Liver (tissue), 3 donors: ENCODE measurements around the gene PWWP2A.

Source experiments
- GABPA ChIP-seq, 2 donors: IDR thresholded peaks in 1 of 2; conservative IDR thresholded peaks in 1 of 2; 2 replicates each; pipeline ENCODE4 v1.6.1; 2016; ENCODE audit warnings: antibody characterized with exemption in 2 of 2, mild to moderate bottlenecking in 1 of 2, moderate library complexity in 1 of 2
- HNF4A ChIP-seq, 2 donors: conservative IDR thresholded peaks; 2 replicates each; pipeline ENCODE4 v1.6.1; 2016; ENCODE audit warnings: antibody characterized with exemption in 2 of 2, mild to moderate bottlenecking in 2 of 2
- JUND ChIP-seq, 2 donors: IDR thresholded peaks; 2 replicates each; pipeline ENCODE4 v1.6.1; 2016; ENCODE audit warnings: antibody characterized with exemption in 2 of 2
- MAX ChIP-seq: IDR thresholded peaks from 2 replicates; pipeline ENCODE4 v1.6.1; 2016; ENCODE audit warnings: antibody characterized with exemption
- NR2F2 ChIP-seq: IDR thresholded peaks from 2 replicates; pipeline ENCODE4 v1.6.1; 2016; ENCODE audit warnings: antibody characterized with exemption
- RAD21 ChIP-seq, 2 donors: IDR thresholded peaks; 2 replicates each; pipeline ENCODE4 v1.6.1; 2016; ENCODE audit warnings: antibody characterized with exemption in 2 of 2, mild to moderate bottlenecking in 2 of 2
- RXRA ChIP-seq, 2 donors: IDR thresholded peaks; 2 replicates each; pipeline ENCODE4 v1.6.1; 2017 to 2018; ENCODE audit warnings: antibody characterized with exemption in 2 of 2, mild to moderate bottlenecking in 1 of 2
- SP1 ChIP-seq: IDR thresholded peaks from 2 replicates; pipeline ENCODE4 v1.6.1; 2018; ENCODE audit warnings: antibody characterized with exemption, mild to moderate bottlenecking
- TAF1 ChIP-seq: conservative IDR thresholded peaks from 2 replicates; pipeline ENCODE4 v1.6.1; 2016; ENCODE audit warnings: antibody characterized with exemption, mild to moderate bottlenecking
- YY1 ChIP-seq: IDR thresholded peaks from 2 replicates; pipeline ENCODE4 v1.6.1; 2016; ENCODE audit warnings: antibody characterized with exemption, mild to moderate bottlenecking
- TF ChIP-seq, protein P1 (sequence below): fragments of 150-350 bp; IDR thresholded peaks from 2 replicates; pipeline ENCODE4 v1.5.1; 2017; ENCODE audit warnings: improper control_type of control experiment, low read depth, low read length; ENCODE audit not compliant: missing input control
- TF ChIP-seq, protein P2 (sequence below): IDR thresholded peaks from 2 replicates; pipeline ENCODE4 v1.6.1; 2016; ENCODE audit warnings: antibody characterized with exemption
- TF ChIP-seq, protein P3 (sequence below): IDR thresholded peaks from 2 replicates; pipeline ENCODE4 v1.6.1; 2016; ENCODE audit warnings: antibody characterized with exemption, mild to moderate bottlenecking
- donor health status: healthy.
- donor health status: healthy.

DNA sequence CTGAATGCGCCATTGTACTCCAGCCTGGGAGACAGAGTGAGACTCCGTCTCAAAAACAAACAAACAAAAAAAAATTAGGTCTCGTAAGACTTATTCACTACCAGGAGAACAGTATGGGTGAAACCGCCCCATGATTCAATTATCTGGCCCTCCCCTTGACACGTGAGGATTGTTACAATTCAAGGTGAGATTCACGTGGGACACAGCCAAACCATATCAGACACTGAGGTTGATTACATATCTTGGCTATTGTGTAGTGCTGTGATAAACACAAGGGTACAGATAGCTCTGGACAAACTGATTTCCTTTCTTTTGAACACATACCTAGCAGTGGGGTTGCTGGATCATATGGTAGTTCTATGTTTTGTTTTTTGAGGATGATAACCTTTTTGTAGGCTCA lies 42.4 kb upstream of the PWWP2A start:
- TF ChIP-seq, protein P1, sequence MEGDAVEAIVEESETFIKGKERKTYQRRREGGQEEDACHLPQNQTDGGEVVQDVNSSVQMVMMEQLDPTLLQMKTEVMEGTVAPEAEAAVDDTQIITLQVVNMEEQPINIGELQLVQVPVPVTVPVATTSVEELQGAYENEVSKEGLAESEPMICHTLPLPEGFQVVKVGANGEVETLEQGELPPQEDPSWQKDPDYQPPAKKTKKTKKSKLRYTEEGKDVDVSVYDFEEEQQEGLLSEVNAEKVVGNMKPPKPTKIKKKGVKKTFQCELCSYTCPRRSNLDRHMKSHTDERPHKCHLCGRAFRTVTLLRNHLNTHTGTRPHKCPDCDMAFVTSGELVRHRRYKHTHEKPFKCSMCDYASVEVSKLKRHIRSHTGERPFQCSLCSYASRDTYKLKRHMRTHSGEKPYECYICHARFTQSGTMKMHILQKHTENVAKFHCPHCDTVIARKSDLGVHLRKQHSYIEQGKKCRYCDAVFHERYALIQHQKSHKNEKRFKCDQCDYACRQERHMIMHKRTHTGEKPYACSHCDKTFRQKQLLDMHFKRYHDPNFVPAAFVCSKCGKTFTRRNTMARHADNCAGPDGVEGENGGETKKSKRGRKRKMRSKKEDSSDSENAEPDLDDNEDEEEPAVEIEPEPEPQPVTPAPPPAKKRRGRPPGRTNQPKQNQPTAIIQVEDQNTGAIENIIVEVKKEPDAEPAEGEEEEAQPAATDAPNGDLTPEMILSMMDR: no peak
- TF ChIP-seq, protein P2, sequence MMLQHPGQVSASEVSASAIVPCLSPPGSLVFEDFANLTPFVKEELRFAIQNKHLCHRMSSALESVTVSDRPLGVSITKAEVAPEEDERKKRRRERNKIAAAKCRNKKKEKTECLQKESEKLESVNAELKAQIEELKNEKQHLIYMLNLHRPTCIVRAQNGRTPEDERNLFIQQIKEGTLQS: no peak
- TF ChIP-seq TAF1 (no peak), RAD21 (IDR thresholded peaks at IDR 0.05) (no peak), MAX (no peak), HNF4A (conservative IDR thresholded peaks at IDR 0.05) (no peak), SP1 (no peak), GABPA (IDR thresholded peaks at IDR 0.05 in 1 of 2, conservative IDR thresholded peaks at IDR 0.05 in 1 of 2) (no peak), YY1 (no peak), NR2F2 (no peak), JUND (IDR thresholded peaks at IDR 0.05) (no peak), RXRA (IDR thresholded peaks at IDR 0.05) (no peak)
- TF ChIP-seq, protein P3, sequence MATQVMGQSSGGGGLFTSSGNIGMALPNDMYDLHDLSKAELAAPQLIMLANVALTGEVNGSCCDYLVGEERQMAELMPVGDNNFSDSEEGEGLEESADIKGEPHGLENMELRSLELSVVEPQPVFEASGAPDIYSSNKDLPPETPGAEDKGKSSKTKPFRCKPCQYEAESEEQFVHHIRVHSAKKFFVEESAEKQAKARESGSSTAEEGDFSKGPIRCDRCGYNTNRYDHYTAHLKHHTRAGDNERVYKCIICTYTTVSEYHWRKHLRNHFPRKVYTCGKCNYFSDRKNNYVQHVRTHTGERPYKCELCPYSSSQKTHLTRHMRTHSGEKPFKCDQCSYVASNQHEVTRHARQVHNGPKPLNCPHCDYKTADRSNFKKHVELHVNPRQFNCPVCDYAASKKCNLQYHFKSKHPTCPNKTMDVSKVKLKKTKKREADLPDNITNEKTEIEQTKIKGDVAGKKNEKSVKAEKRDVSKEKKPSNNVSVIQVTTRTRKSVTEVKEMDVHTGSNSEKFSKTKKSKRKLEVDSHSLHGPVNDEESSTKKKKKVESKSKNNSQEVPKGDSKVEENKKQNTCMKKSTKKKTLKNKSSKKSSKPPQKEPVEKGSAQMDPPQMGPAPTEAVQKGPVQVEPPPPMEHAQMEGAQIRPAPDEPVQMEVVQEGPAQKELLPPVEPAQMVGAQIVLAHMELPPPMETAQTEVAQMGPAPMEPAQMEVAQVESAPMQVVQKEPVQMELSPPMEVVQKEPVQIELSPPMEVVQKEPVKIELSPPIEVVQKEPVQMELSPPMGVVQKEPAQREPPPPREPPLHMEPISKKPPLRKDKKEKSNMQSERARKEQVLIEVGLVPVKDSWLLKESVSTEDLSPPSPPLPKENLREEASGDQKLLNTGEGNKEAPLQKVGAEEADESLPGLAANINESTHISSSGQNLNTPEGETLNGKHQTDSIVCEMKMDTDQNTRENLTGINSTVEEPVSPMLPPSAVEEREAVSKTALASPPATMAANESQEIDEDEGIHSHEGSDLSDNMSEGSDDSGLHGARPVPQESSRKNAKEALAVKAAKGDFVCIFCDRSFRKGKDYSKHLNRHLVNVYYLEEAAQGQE: no peak
